Measurements from ENCODE around the gene ARMC8.

- TF ChIP-seq EZH2 (IDR thresholded peaks at IDR 0.05; ENCODE audit: borderline replicate concordance, insufficient read depth, low read depth, low read length, poor library complexity, severe bottlenecking), result no peak
- TF ChIP-seq, protein P1, sequence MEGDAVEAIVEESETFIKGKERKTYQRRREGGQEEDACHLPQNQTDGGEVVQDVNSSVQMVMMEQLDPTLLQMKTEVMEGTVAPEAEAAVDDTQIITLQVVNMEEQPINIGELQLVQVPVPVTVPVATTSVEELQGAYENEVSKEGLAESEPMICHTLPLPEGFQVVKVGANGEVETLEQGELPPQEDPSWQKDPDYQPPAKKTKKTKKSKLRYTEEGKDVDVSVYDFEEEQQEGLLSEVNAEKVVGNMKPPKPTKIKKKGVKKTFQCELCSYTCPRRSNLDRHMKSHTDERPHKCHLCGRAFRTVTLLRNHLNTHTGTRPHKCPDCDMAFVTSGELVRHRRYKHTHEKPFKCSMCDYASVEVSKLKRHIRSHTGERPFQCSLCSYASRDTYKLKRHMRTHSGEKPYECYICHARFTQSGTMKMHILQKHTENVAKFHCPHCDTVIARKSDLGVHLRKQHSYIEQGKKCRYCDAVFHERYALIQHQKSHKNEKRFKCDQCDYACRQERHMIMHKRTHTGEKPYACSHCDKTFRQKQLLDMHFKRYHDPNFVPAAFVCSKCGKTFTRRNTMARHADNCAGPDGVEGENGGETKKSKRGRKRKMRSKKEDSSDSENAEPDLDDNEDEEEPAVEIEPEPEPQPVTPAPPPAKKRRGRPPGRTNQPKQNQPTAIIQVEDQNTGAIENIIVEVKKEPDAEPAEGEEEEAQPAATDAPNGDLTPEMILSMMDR (IDR thresholded peaks at IDR 0.05), result no peak
Measured at GRCh38 chr3:138328341-138328740, 141.2 kb downstream of the ARMC8 start.

Data from B cell (primary cell).